Vagina (tissue), 2 donors: ENCODE results near the gene TEC. TPM values are rescaled to one million over a fixed set of nuclear protein-coding genes. Genes with fewer than 3 reads are reported as not detected.

Experiments used
- DNase-seq, 2 donors: peaks; one replicate each; pipeline ENCODE4 v3.0.0-alpha.2; 2017; ENCODE audit errors: extremely low spot score in 2 of 2
- H3K27ac ChIP-seq: fragments of 200-600 bp; sonication (generic); one replicate; pipeline ENCODE4 v1.5.1; 2019
- H3K27me3 ChIP-seq: fragments of 200-600 bp; sonication (generic); one replicate; pipeline ENCODE4 v1.5.1; 2019
- H3K36me3 ChIP-seq, 2 donors: fragments of 200-600 bp; sonication (generic); one replicate each; pipeline ENCODE4 v1.5.1; 2017 to 2019
- H3K4me1 ChIP-seq: fragments of 200-600 bp; sonication (generic); one replicate; pipeline ENCODE4 v1.5.1; 2019
- H3K4me3 ChIP-seq, 2 donors: fragments of 200-600 bp; sonication (generic); 1 replicate in 1 of 2; 2 replicates in 1 of 2; pipeline ENCODE4 v1.5.1; 2016 to 2019
- H3K9me3 ChIP-seq: fragments of 200-600 bp; sonication (generic); one replicate; pipeline ENCODE4 v1.5.1; 2019
- POLR2A ChIP-seq, 2 donors: fragments of 450-650 bp; IDR thresholded peaks; one replicate each; pipeline ENCODE4 v1.6.1; 2017; ENCODE audit warnings: antibody characterized with exemption in 2 of 2, mild to moderate bottlenecking in 2 of 2, moderate library complexity in 2 of 2
- POLR2AphosphoS5 ChIP-seq, 2 donors: sonication (generic); formaldehyde crosslinking; IDR thresholded peaks; one replicate each; pipeline ENCODE4 v1.9.0; 2017; ENCODE audit warnings: antibody characterized with exemption in 2 of 2, mild to moderate bottlenecking in 2 of 2, low read depth in 1 of 2; ENCODE audit not compliant: insufficient read depth in 1 of 2
- intact Hi-C: fragments of 100-400 bp; cut with DNase I; formaldehyde crosslinking; loops from one replicate; pipeline ENCODE4 v1.15.1; 2023
- total RNA-seq: library from RNA; depleted of rRNA; stranded (reverse); fragments of >200 nt; gene quantifications from one replicate; pipeline ENCODE4 v1.2.3, GENCODE V29; 2016
- TF ChIP-seq, protein P1 (sequence below), 3 experiments: fragments of 450-650 bp in 2 of 3; fragments of 200-600 bp in 1 of 3; sonication (generic) in 1 of 3; IDR thresholded peaks; one replicate each; pipeline ENCODE4 v1.5.1; 2017 to 2019; ENCODE audit warnings: antibody characterized with exemption in 3 of 3, mild to moderate bottlenecking in 2 of 3, moderate library complexity in 2 of 3

Gene TEC
- total RNA-seq, 1 donor from 2014 or later, result 9.3 TPM

DNA sequence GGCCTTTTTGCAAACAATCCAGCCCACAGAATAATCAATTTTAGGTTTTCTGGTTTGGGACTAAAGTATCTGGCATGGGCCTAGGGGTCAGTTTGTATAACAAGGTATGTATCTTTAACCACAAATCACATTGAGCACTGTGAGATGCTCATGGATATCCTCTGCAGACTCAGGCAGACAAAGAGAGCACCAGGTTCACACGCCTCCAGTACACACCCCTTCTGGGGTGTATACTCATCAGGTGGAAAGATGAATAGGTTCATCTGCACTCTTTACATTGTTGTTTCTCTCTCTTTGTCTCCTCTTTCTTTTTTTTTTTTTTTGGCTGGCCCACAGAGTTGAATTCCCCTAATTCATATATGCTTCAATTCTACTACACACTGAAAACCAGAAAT is 21.1 kb downstream of the TEC start:
- no peaks in the 10 kb centered on the region for H3K4me1 ChIP-seq
- no peak overlapping the region for H3K4me3 ChIP-seq
- H3K9me3 ChIP-seq, result no peaks in the 10 kb centered on the region
- no peak overlapping the region for H3K27ac ChIP-seq
- H3K36me3 ChIP-seq, result no peaks in the 10 kb centered on the region
- intact Hi-C loops, result no loop called here
- no peak for DNase-seq
- TF ChIP-seq POLR2A (IDR thresholded peaks at IDR 0.05) (no peak), POLR2AphosphoS5 (IDR thresholded peaks at IDR 0.05; ENCODE audit: insufficient read depth in 1 of 2, low read depth in 1 of 2) (no peak)
- TF ChIP-seq, protein P1, sequence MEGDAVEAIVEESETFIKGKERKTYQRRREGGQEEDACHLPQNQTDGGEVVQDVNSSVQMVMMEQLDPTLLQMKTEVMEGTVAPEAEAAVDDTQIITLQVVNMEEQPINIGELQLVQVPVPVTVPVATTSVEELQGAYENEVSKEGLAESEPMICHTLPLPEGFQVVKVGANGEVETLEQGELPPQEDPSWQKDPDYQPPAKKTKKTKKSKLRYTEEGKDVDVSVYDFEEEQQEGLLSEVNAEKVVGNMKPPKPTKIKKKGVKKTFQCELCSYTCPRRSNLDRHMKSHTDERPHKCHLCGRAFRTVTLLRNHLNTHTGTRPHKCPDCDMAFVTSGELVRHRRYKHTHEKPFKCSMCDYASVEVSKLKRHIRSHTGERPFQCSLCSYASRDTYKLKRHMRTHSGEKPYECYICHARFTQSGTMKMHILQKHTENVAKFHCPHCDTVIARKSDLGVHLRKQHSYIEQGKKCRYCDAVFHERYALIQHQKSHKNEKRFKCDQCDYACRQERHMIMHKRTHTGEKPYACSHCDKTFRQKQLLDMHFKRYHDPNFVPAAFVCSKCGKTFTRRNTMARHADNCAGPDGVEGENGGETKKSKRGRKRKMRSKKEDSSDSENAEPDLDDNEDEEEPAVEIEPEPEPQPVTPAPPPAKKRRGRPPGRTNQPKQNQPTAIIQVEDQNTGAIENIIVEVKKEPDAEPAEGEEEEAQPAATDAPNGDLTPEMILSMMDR (IDR thresholded peaks at IDR 0.05), result no peak
- no peaks in the 10 kb centered on the region for H3K27me3 ChIP-seq

DNA sequence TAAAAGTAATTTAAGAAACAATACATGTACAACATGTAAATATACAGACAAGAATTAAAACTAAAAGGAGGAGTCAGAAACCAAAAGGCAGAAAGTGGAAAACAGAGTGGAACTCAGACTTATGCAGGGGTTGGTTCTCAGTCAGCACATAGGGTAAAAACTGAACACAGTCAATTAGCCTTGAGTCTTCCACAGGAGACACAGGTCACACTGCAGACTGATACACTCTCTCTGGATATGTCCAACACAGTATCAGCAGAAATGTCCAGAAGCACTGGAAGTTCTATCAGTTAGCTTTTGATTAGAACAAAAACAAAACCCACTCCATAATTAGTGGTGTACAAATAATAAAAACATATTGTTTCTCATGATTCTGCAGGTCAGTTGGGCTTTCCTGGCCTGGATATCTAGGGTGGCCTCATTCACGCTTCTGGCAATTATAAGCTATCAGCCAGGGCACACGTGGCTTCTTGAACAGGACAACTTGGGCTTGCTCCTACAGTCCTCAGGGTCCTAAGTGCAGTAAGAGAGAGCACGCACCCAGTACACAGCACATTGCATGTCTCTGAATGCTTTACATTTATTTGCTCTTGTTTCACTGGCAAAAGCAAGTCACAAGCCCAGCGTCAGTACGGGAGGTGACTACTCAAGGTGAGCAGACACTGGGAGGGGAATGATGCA is 21.6 kb downstream of the TEC start:
- Histone ChIP-seq H3K4me3 (no peak overlapping the region), H3K9me3 (no peaks in the 10 kb centered on the region), H3K27ac (no peak overlapping the region), H3K27me3 (no peaks in the 10 kb centered on the region), H3K36me3 (no peaks in the 10 kb centered on the region), H3K4me1 (no peaks in the 10 kb centered on the region)
- DNase-seq, result no peak
- intact Hi-C loops, result no loop called here
- TF ChIP-seq POLR2AphosphoS5 (IDR thresholded peaks at IDR 0.05; ENCODE audit: insufficient read depth in 1 of 2, low read depth in 1 of 2), result no peak
- TF ChIP-seq, protein P1 (IDR thresholded peaks at IDR 0.05), result no peak
- no peak for TF ChIP-seq POLR2A (IDR thresholded peaks at IDR 0.05)

- no peaks in the 10 kb centered on the region for H3K4me1 ChIP-seq
- no peak overlapping the region for H3K27ac ChIP-seq
- no peaks in the 10 kb centered on the region for H3K9me3 ChIP-seq
- no peaks in the 10 kb centered on the region for H3K27me3 ChIP-seq
- TF ChIP-seq, protein P1 (IDR thresholded peaks at IDR 0.05), result no peak
- no peak for TF ChIP-seq POLR2AphosphoS5 (IDR thresholded peaks at IDR 0.05; ENCODE audit: insufficient read depth in 1 of 2, low read depth in 1 of 2)
- TF ChIP-seq POLR2A (IDR thresholded peaks at IDR 0.05), result no peak
- no peaks in the 10 kb centered on the region for H3K36me3 ChIP-seq
- no peak for DNase-seq
- H3K4me3 ChIP-seq, result no peak overlapping the region
- intact Hi-C loops, result no loop called here
Measured at GRCh38 chr4:48247142-48247877, 22.3 kb downstream of the TEC start.

- TF ChIP-seq POLR2AphosphoS5 (IDR thresholded peaks at IDR 0.05; ENCODE audit: insufficient read depth in 1 of 2, low read depth in 1 of 2) (no peak), POLR2A (IDR thresholded peaks at IDR 0.05) (no peak)
- TF ChIP-seq, protein P1 (IDR thresholded peaks at IDR 0.05), result no peak
- Histone ChIP-seq H3K27ac (no peak overlapping the region), H3K36me3 (no peaks in the 10 kb centered on the region), H3K9me3 (no peaks in the 10 kb centered on the region), H3K27me3 (no peaks in the 10 kb centered on the region), H3K4me3 (no peak overlapping the region), H3K4me1 (no peaks in the 10 kb centered on the region)
- intact Hi-C loops, result no loop called here
- no peak for DNase-seq
Measured at GRCh38 chr4:48244665-48245064, 25.0 kb downstream of the TEC start.

DNA sequence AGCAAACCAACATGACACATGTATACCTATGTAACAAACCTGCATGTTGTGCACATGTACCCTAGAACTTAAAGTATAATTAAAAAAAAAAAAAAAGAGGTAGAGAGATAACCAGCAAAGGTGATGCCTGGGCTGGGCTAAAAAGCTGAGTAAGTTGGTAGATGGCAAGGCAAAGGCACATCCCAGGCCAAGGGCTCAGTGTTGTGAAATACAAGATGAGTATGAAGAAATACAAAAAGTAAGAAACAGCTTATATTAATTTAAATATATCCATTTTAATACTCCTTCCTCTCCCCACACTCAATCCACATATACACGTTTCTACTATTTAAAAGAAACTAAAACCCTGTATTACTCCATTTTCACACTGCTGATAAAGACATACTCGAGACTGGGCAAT is 25.8 kb downstream of the TEC start:
- intact Hi-C loops, result no loop called here
- Histone ChIP-seq H3K36me3 (no peaks in the 10 kb centered on the region), H3K27ac (no peak overlapping the region), H3K4me1 (no peaks in the 10 kb centered on the region), H3K4me3 (no peak overlapping the region), H3K27me3 (no peaks in the 10 kb centered on the region), H3K9me3 (no peaks in the 10 kb centered on the region)
- no peak for DNase-seq
- TF ChIP-seq, protein P1 (IDR thresholded peaks at IDR 0.05), result no peak
- TF ChIP-seq POLR2A (IDR thresholded peaks at IDR 0.05) (no peak), POLR2AphosphoS5 (IDR thresholded peaks at IDR 0.05; ENCODE audit: insufficient read depth in 1 of 2, low read depth in 1 of 2) (no peak)
